Stimulated activated CD4-positive, alpha-beta T cell treated with anti-CD3 and anti-CD28 coated beads, Interleukin-4, amount 100 ng/mL, for 4 hours (primary cell): ENCODE results near the gene MAP1LC3C.

Experiments used
- DNase-seq, 2 experiments: peaks; one replicate each; pipeline ENCODE4 v3.0.0-alpha.2; 2020

MAP1LC3C gene

GRCh38 chr1:241999026-241999425 is at the start of gene MAP1LC3C:
Gene MAP1LC3C, minus strand, starts transcription at chr1:241999098. Its CDS starts 90 bp downstream, at chr1:241999008.
- DNase-seq, result no peak

DNA sequence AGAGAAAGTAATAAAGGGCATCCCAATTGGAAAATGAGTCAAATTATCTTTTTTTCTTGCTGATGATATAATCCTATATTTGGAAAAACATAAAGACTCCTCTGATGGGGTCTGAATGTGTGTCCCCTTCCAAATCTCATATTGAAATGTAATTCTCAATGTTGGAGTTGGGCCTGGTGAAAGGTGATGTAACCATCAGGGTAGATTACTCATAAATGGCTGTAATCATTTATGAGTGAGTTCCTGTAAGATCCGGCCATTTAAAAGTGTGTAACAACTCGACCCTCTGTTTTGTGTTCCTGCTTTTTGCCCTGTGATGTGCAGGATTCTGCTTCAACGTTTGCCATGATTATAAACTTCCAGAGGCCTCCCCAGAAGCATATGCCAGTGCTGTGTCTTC is 44.3 kb upstream of the MAP1LC3C start:
- no peak for DNase-seq

DNA sequence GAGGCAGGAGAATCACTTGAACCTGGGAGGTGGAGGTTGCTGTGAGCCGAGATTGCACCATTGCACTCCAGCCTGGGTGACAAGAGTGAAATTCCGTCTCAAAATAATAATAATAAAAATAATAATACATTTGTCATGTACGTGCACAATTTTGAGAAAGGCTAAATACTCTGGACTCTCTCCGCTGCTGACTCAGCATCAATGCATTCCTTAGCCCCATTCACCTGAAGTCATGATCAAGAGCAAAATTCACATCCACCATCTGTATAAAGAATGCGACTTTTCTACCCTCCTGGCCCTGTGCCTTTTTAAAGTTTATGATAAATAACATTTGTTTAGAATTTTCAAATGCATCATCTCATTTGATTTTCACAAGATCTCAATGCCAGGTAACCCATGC is 35.5 kb upstream of the MAP1LC3C start:
- DNase-seq, result no peak

DNA sequence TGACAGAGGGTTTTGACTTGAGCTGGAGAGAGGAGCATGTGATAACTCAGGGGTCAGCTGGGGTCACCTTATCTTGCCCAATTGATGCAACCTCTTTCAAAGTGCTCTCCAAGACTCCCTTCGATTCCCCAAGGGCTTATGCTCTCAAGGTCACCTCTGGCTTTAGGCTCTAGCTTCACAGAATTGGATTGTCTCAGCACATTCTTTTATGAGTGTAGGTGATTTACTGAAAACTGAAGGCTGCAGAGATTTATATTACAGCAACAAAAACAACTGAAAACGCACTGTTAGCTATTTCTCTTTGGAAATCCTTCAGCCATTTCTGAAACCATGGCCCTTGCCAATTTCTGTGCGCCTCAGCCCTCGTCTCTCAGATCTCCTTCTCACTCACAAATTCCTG is 34.5 kb upstream of the MAP1LC3C start:
- no peak for DNase-seq

- DNase-seq, result no peak
These were observed 31.2 kb upstream of the MAP1LC3C start for GRCh38 chr1:242030071-242030470.

GRCh38 chr1:242025681-242026080 is 26.8 kb upstream of the MAP1LC3C start:
- DNase-seq, result no peak

DNA sequence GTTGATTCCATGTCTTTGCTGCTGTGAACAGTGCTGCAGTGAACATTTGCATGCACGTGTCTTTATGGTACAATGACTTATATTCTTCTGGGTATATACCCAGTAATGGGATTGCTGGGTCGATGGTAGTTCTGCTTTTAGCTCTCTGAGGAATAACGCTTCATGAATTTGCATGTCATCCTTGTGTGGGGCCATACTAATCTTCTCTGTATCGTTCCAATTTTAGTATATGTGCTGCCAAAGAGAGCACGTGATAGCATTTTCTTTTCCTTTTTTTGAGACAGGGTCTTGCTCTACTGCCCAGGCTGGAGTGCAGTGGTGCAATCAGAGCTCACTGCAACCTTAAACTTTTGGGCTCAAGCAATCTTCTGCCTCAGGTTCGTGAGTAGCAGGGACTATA is 24.9 kb upstream of the MAP1LC3C start:
- no peak for DNase-seq

DNA sequence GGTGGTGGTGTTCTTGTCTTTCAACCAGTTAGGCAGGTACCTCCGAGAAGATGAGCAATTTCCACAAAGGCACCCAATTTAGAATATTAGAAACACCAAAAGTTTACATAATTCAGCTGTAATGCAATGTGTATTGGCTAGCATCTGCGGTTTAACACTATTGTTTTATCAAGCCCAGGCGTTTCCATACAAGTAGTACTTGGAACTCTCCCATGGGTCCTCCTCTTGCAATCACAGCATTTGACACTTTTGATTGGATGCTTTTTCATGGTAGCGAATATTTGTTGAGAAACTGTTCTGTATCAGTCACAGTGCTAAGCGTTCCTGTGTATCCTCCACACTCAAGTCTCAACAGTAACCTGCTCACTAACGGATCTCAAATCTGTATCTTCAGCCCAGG is 20.1 kb upstream of the MAP1LC3C start:
- no peak for DNase-seq

GRCh38 chr1:242017580-242018233 is 18.8 kb upstream of the MAP1LC3C start:
- peak; percentile 5 to 18 for DNase-seq

GRCh38 chr1:242016479-242016878 is 17.6 kb upstream of the MAP1LC3C start:
- DNase-seq, result no peak

GRCh38 chr1:242011894-242012660 is 13.2 kb upstream of the MAP1LC3C start:
- no peak for DNase-seq

GRCh38 chr1:242008826-242009495 is 10.1 kb upstream of the MAP1LC3C start:
- DNase-seq, result no peak

- DNase-seq, result no peak
These were observed 8.1 kb upstream of the MAP1LC3C start for GRCh38 chr1:242006976-242007375.

GRCh38 chr1:242005866-242006535 is 7.1 kb upstream of the MAP1LC3C start:
- no peak for DNase-seq

DNA sequence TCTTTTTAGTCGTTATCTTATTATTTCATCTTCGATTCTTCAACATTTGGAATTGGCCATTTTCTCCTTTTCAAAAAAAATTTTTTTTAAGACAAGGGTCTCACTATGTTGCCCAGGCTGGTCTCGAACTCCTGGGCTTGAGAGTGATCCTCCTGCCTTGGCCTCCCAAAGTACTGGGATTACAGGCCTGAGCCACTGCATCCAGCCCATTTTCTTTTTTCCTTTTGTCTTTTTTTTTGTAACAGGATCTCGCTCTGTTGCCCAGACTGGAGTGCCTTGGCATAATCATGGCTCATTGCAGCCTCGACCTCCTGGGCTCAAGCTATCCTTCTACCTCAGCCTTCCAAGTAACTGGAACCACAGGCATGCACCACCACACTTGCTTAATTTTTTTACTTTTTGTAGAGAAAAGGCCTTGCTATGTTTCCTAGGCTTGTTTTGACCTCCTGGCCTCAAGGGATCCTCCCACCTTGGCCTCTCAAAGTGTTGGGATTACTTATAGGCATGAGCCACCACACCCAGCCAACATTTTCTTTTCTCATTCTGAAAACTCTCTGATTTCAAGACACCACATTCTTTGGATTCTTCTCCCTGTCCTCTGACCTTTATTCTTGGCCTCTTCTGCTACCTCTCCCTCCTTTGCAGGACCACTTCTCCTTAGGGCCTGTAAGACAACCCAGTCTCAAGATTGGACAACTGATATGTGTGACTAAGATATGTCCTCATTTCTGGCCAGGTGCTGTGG is 6.0 kb upstream of the MAP1LC3C start:
- DNase-seq, result no peak

DNA sequence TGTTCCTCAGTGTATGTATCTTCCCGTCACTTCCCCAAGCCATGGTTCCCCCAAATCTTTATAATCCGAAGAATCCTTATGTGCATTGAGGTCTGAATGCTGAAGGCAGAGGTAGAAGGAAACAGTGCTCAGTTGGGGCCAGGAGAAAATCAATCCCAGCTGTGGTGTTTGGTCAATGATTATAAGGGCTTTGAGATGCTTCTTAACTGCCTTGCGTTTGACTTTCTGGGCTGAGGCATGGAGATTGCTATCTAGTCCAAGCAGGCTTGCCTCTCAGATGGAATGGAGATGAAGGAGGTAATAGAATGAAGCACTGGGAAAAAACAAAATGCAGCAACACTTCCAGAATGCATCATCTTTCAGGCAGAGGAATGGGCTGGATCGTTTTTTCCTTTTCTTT is 3.6 kb upstream of the MAP1LC3C start:
- no peak for DNase-seq

DNA sequence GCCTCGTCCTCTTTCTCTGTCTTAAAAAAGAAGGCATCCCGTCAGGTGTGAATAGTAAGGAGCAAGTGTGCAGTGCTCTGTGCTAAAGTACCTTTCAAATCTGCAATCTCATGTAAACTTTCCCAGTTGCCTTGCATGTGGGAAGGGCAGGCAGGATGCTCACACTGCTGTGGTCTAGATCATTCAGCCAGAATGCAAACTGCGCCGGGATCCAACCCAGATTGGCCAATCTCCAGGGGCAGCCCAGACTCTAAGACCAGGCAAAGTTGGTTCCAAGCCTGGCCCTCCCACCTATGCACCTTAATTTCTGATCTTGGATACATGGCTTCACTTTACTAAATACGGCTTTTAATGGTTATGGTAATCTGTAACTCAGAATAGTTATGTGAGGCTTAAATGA is 3.2 kb upstream of the MAP1LC3C start:
- no peak for DNase-seq

DNA sequence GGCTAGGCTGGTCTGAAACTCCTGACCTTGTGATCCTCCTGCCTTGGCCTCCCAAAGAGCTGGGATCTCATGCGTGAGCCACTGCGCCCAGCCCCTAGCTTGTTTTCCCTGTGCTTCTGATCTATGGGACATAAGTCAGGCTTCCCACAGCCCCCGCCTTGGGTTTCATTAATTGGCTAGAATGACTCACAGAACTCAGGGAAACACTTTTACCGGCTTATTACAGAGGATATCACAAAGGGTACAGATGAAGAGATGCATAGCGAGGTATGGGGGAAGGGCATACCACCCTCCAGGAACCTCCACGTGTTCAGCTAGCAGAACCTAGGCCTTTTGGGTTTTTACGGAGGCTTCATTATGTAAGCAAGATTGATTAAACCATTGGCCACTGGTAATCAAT is 1.5 kb upstream of the MAP1LC3C start:
- no peak for DNase-seq

DNA sequence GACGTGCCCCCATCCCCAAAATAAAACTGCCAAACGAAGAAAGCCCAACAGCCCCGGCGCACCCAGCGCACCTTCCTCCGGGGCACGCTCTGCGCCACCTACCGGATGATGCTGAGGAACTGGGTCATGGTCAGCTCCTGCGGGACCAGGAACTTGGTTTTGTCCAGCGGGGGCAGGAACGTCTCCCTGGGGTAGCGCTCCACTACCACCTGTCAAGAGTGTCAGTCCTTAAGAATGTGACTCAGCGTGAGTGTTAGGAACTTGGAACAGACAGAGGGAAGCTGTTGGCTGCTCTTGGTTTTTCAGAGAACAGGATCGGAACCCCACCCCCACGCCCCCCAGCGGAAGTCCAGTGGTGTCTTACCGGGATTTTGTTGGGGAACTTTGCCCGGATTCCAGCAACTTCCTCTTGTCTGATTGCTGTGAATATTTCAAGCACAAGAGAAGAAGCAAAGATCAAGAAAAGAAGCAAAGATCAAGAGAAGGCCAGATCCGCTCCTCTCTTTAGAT is 431 bp downstream of the MAP1LC3C start:
- DNase-seq, result peak; percentile 24 to 42

GRCh38 chr1:241997401-241997998 is 1.4 kb downstream of the MAP1LC3C start:
- DNase-seq, result no peak

DNA sequence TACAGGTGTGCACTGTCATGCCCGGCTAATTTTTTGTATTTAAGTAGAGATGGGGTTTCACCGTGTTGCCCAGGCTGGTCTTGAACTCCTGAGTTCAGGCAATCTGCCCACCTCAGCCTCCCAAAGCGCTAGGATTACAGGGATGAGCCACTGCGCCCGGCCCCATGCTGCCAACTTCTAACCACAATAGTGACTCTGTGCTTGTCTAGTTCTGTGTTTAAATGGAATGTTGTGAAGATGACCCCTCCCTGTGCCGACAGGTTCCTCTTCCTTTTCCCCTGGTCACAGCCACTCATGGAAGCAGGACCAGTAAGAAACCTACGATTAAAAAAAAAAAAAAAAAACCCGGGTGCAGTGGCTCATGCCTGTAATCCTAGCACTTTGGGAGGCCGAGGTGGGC is 4.7 kb downstream of the MAP1LC3C start:
- DNase-seq, result no peak

- no peak for DNase-seq
These were observed 6.2 kb downstream of the MAP1LC3C start for GRCh38 chr1:241992734-241993133.
